B cell (primary cell): ENCODE data around the gene NTRK3. TPM values are rescaled to one million over a fixed set of nuclear protein-coding genes. Genes with fewer than 3 reads are reported as not detected.

Experiments used
- ATAC-seq: fragments of 200-7000 bp; cut with Tn5 transposase; one replicate; pipeline ENCODE4 v1.10.0; 2021; ENCODE audit warnings: low read depth, mild to moderate bottlenecking, moderate number of reproducible peaks, moderate library complexity
- CTCF ChIA-PET: fragments of 350-600 bp; sonication (Branson Sonifier 250); formaldehyde crosslinking; loops from one replicate; lab custom pipeline; 2021; ENCODE audit warnings: antibody characterized with exemption, inconsistent platforms; lab: Charles Lee
- POLR2A ChIA-PET: fragments of 350-600 bp; sonication (Branson Sonifier 250); formaldehyde crosslinking; loops from one replicate; lab custom pipeline; 2021; ENCODE audit warnings: antibody characterized with exemption; lab: Charles Lee
- DNase-seq: peaks from one replicate; pipeline ENCODE4 v3.0.0; 2013
- H2AFZ ChIP-seq: 2 replicates; pipeline ENCODE4 v1.6.1; 2012; ENCODE audit warnings: mild to moderate bottlenecking, low read depth, low read length; ENCODE audit not compliant: insufficient read depth, poor library complexity, severe bottlenecking
- H3K27ac ChIP-seq, 2 donors: 1 replicate in 1 of 2; 2 replicates in 1 of 2; pipeline ENCODE4 v1.5.1; 2012 to 2013; ENCODE audit warnings: low read length in 2 of 2, mild to moderate bottlenecking in 2 of 2, moderate library complexity in 1 of 2
- H3K27me3 ChIP-seq, 4 experiments: fragments of 200-600 bp in 1 of 4; sonication (generic) in 1 of 4; replicated peaks in 1 of 4; 1 replicate in 2 of 4; 2 replicates in 2 of 4; pipeline versions ENCODE4 v1.6.1 to v1.7.0; 2013 to 2016; ENCODE audit warnings: low read length in 3 of 4, mild to moderate bottlenecking in 2 of 4, mixed read lengths in 1 of 4, moderate library complexity in 1 of 4; ENCODE audit not compliant: insufficient read depth in 4 of 4, control insufficient read depth in 3 of 4; ENCODE audit errors: control extremely low read depth in 1 of 4
- H3K36me3 ChIP-seq, 2 experiments: replicated peaks in 1 of 2; 1 replicate in 1 of 2; 2 replicates in 1 of 2; pipeline versions ENCODE4 v1.6.1 to v1.7.1; 2013; ENCODE audit warnings: low read length in 1 of 2; ENCODE audit not compliant: insufficient read depth in 2 of 2, control insufficient read depth in 1 of 2; ENCODE audit errors: control extremely low read depth in 1 of 2, extremely low read depth in 1 of 2
- H3K4me1 ChIP-seq, 2 donors: fragments of 200-600 bp in 1 of 2; sonication (generic) in 1 of 2; 1 replicate in 1 of 2; 2 replicates in 1 of 2; pipeline versions ENCODE4 v1.5.1 to v1.6.1; 2013 to 2017; ENCODE audit warnings: low read length in 2 of 2; ENCODE audit not compliant: control insufficient read depth in 2 of 2, insufficient read depth in 2 of 2
- H3K4me2 ChIP-seq: replicated peaks from 2 replicates; pipeline ENCODE3; 2012; ENCODE audit warnings: mild to moderate bottlenecking, low read depth, low read length; ENCODE audit not compliant: poor library complexity, severe bottlenecking
- H3K4me3 ChIP-seq, 5 experiments: fragments of 200-600 bp in 1 of 5; sonication (generic) in 1 of 5; 1 replicate in 3 of 5; 2 replicates in 2 of 5; pipeline versions ENCODE4 v1.5.1 to v1.7.0; 2011 to 2016; ENCODE audit warnings: low read length in 4 of 5, mild to moderate bottlenecking in 4 of 5, low read depth in 2 of 5, control low read depth in 1 of 5, moderate library complexity in 1 of 5; ENCODE audit not compliant: insufficient read depth in 1 of 5; ENCODE audit errors: control extremely low read depth in 1 of 5, extremely low read depth in 1 of 5
- H3K79me2 ChIP-seq: fragments of 200-600 bp; sonication (generic); one replicate; pipeline ENCODE4 v1.6.0; 2016; ENCODE audit warnings: low read length; ENCODE audit not compliant: control insufficient read depth, insufficient read depth
- H3K9ac ChIP-seq: fragments of 200-600 bp; sonication (generic); 2 replicates; pipeline ENCODE4 v1.6.1; 2017; ENCODE audit warnings: mild to moderate bottlenecking, low read length, moderate library complexity
- H3K9me3 ChIP-seq, 3 donors: one replicate each; pipeline versions ENCODE4 v1.6.1 to v1.7.1; 2013; ENCODE audit warnings: low read length in 2 of 3; ENCODE audit not compliant: control insufficient read depth in 2 of 3, insufficient read depth in 1 of 3; ENCODE audit errors: control extremely low read depth in 1 of 3
- H4K20me1 ChIP-seq: 2 replicates; pipeline ENCODE4 v1.6.0; 2012; ENCODE audit warnings: mild to moderate bottlenecking, low read length; ENCODE audit not compliant: insufficient read depth, control insufficient read depth, poor library complexity, severe bottlenecking
- H3K27ac Mint-ChIP-seq: one replicate; pipeline ENCODE4 v1.8.0; 2021; ENCODE audit warnings: mixed read lengths
- H3K27me3 Mint-ChIP-seq: one replicate; pipeline ENCODE4 v1.8.0; 2021; ENCODE audit warnings: mixed read lengths
- H3K4me1 Mint-ChIP-seq: one replicate; pipeline ENCODE4 v1.8.0; 2021; ENCODE audit warnings: mixed read lengths
- H3K4me3 Mint-ChIP-seq: one replicate; pipeline ENCODE4 v1.8.0; 2021; ENCODE audit warnings: mixed read lengths
- H3K9me3 Mint-ChIP-seq: one replicate; pipeline ENCODE4 v1.8.0; 2022; ENCODE audit warnings: mixed read lengths; ENCODE audit not compliant: insufficient read depth
- EZH2 ChIP-seq: IDR thresholded peaks from 2 replicates; pipeline ENCODE4 v1.6.1; 2012; ENCODE audit warnings: borderline replicate concordance, low read depth, mild to moderate bottlenecking, moderate library complexity, low read length; ENCODE audit not compliant: insufficient read depth, poor library complexity, severe bottlenecking
- WGBS: methylation state at CpG from one replicate; pipeline ENCODE4 v1.1.5; 2013; ENCODE audit warnings: missing lambda C conversion rate; ENCODE audit not compliant: insufficient coverage; 5-methylcytosine and 5-hydroxymethylcytosine counted together
- intact Hi-C: fragments of 100-400 bp; cut with micrococcal nuclease; formaldehyde crosslinking; loops from one replicate; pipeline ENCODE4 v1.10.0; 2022
- polyA plus RNA-seq: library from polyadenylated mRNA; depleted of rRNA; stranded (reverse); fragments of >200 nt; gene quantifications from 2 replicates; pipeline ENCODE4 v1.2.3, GENCODE V29; 2012
- total RNA-seq, 2 donors: library from RNA; stranded (reverse); fragments of 120-200 nt in 1 of 2; gene quantifications; 1 replicate in 1 of 2; 2 replicates in 1 of 2; pipeline versions ENCODE4 v1.2.3 to v1.2.4, GENCODE V29; 2013 to 2022
- TF ChIP-seq, protein P1 (sequence below): fragments of 200-600 bp; IDR thresholded peaks from one replicate; pipeline ENCODE4 v1.8.0; 2022; ENCODE audit warnings: antibody characterized with exemption, mild to moderate bottlenecking

The NTRK3 gene
- total and polyA plus RNA-seq, 2 donors (not counting 1 experiment from before 2014, with no cell fraction given) = not detected

DNA sequence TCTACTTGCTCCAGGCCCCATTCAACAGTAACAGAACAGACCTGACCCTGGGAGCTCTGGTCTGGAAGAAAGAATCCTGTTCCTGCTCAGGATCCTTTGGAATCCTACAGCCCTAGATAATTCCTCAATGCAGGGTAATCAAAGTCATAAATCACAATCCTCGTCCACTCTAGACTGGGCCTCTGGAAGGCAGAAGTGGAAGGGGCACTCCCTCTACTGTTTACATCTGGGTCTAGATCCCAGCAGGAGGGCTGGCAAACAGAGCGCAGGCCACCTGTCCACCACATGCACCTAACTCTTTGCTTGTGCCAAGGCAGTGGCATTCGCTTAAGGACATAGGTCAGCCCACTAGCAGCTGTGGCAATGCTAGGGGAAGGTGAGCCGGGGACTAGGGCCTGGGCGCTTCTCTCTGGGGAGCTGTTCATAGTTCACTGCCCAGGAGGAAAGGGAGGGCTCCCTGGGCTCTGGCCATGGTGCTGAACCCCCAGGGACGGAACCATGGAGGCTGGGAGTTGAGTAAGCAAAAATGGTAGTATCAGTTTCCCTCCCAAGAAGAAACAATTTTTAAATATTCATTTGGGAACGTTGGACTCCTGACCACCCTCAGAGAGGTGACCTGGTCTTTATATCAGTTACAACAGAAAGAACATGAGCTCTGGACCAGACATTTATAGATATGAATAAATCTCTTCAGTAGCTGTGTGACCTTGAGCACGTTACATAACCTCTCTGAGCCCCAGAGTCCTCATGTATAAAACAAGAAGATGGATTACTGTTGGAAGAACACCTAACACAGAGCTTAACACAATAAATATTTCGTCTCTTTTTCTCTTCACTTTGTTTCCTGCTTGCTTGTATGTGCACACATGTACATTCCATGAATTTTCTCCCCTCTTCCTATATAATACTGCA, 90.2 kb downstream of the NTRK3 start:
- H3K9me3 ChIP-seq = peaks cover 0 to 5% (median 0%) of the 10 kb centered on the region in 3 donors
- H3K27ac Mint-ChIP-seq = no peak overlapping the region
- intact Hi-C loops = no loop called here
- no peak overlapping the region for H3K4me3 Mint-ChIP-seq
- H4K20me1 ChIP-seq = no peaks in the 10 kb centered on the region
- no peak overlapping the region for H3K4me2 ChIP-seq
- H2AFZ ChIP-seq = no peak overlapping the region
- no peaks in the 10 kb centered on the region for H3K79me2 ChIP-seq
- CTCF ChIA-PET = no interaction called here
- no peak overlapping the region for H3K4me3 ChIP-seq
- POLR2A ChIA-PET = no interaction called here
- no peaks in the 10 kb centered on the region for H3K4me1 ChIP-seq
- no peak overlapping the region for H3K9ac ChIP-seq
- H3K4me1 Mint-ChIP-seq = no peaks in the 10 kb centered on the region
- no peaks in the 10 kb centered on the region for H3K36me3 ChIP-seq
- peaks cover 22% of the 10 kb centered on the region for H3K27me3 Mint-ChIP-seq
- TF ChIP-seq, protein P1, sequence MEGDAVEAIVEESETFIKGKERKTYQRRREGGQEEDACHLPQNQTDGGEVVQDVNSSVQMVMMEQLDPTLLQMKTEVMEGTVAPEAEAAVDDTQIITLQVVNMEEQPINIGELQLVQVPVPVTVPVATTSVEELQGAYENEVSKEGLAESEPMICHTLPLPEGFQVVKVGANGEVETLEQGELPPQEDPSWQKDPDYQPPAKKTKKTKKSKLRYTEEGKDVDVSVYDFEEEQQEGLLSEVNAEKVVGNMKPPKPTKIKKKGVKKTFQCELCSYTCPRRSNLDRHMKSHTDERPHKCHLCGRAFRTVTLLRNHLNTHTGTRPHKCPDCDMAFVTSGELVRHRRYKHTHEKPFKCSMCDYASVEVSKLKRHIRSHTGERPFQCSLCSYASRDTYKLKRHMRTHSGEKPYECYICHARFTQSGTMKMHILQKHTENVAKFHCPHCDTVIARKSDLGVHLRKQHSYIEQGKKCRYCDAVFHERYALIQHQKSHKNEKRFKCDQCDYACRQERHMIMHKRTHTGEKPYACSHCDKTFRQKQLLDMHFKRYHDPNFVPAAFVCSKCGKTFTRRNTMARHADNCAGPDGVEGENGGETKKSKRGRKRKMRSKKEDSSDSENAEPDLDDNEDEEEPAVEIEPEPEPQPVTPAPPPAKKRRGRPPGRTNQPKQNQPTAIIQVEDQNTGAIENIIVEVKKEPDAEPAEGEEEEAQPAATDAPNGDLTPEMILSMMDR = no peak
- TF ChIP-seq EZH2 = no peak
- H3K9me3 Mint-ChIP-seq = no peaks in the 10 kb centered on the region
- no peak overlapping the region for H3K27ac ChIP-seq
- ATAC-seq (no peak), DNase-seq (no peak)
- peaks cover 0 to 11% (median 0%) of the 10 kb centered on the region in 4 experiments for H3K27me3 ChIP-seq
- 44% methylated on average over 6 of the region's 9 CpGs for WGBS

DNA sequence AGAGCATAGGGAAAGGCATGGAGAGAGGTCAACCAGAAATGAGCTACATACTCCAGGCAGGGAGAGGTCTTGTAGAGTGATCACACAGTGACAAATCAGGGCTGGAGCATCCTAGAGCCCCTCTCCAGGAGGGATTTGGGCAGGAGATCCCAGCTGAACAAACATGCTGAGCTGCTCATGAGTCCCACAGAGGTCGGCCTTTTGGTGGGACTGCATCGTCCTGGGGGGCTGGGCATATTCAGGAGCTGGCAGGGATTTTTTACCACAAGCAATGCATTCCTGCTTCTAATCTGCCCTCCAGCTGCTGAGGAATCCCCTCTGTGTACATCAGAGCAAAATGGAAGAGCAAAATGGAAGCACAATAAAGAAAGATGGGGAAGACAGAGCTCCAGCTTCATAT, 94.9 kb downstream of the NTRK3 start:
- no peaks in the 10 kb centered on the region for H4K20me1 ChIP-seq
- ChIA-PET POLR2A (no interaction called here), CTCF (no interaction called here)
- Mint-ChIP-seq H3K27me3 (peaks cover 13% of the 10 kb centered on the region), H3K4me3 (no peak overlapping the region), H3K9me3 (no peaks in the 10 kb centered on the region), H3K27ac (no peak overlapping the region), H3K4me1 (no peaks in the 10 kb centered on the region)
- H3K36me3 ChIP-seq = no peaks in the 10 kb centered on the region
- H2AFZ ChIP-seq = no peak overlapping the region
- intact Hi-C loops = no loop called here
- H3K79me2 ChIP-seq = no peaks in the 10 kb centered on the region
- H3K27me3 ChIP-seq = peaks cover 0 to 2% (median 0%) of the 10 kb centered on the region in 4 experiments
- H3K4me2 ChIP-seq = no peak overlapping the region
- H3K9me3 ChIP-seq = peaks cover 0 to 5% (median 0%) of the 10 kb centered on the region in 3 donors
- no peak for DNase-seq
- H3K4me3 ChIP-seq = no peak overlapping the region
- TF ChIP-seq, protein P1 = no peak
- TF ChIP-seq EZH2 = no peak
- 80% methylated on average over 1 of the region's 2 CpGs for WGBS
- ATAC-seq = no peak
- H3K9ac ChIP-seq = no peak overlapping the region
- H3K4me1 ChIP-seq = no peaks in the 10 kb centered on the region
- H3K27ac ChIP-seq = no peak overlapping the region
